Left lung (tissue), 10 donors: ENCODE data around the gene HOATZ. TPM values are rescaled to one million over a fixed set of nuclear protein-coding genes. Genes with fewer than 3 reads are reported as not detected.

Experiments used
- ATAC-seq: fragments of 200-7000 bp; cut with Tn5 transposase; one replicate; pipeline ENCODE4 v1.9.1; 2020; ENCODE audit warnings: moderate library complexity
- DNase-seq, 4 donors: peaks; one replicate each; pipeline ENCODE4 v3.0.0-alpha.2; 2013 to 2020
- H3K27ac ChIP-seq, 2 donors: fragments of 200-600 bp; sonication (generic) in 1 of 2; one replicate each; pipeline versions ENCODE4 v1.5.0 to v1.8.0; 2020 to 2021
- H3K27me3 ChIP-seq, 2 donors: fragments of 200-600 bp; sonication (generic) in 1 of 2; one replicate each; pipeline versions ENCODE4 v1.5.0 to v1.8.0; 2020 to 2021
- H3K36me3 ChIP-seq, 2 donors: fragments of 200-600 bp; sonication (generic) in 1 of 2; one replicate each; pipeline versions ENCODE4 v1.5.0 to v1.8.0; 2020 to 2021
- H3K4me1 ChIP-seq, 2 donors: fragments of 200-600 bp; one replicate each; pipeline ENCODE4 v1.8.0; 2021
- H3K4me3 ChIP-seq, 2 donors: fragments of 200-600 bp; sonication (generic) in 1 of 2; one replicate each; pipeline versions ENCODE4 v1.5.0 to v1.8.0; 2020 to 2021; ENCODE audit warnings: mild to moderate bottlenecking in 1 of 2
- H3K9me3 ChIP-seq, 2 donors: fragments of 200-600 bp; sonication (generic) in 1 of 2; one replicate each; pipeline versions ENCODE4 v1.5.0 to v1.8.0; 2020 to 2021
- CTCF ChIP-seq, 2 donors: fragments of 200-600 bp; sonication (generic) in 1 of 2; IDR thresholded peaks; one replicate each; pipeline versions ENCODE4 v1.5.0 to v1.8.0; 2021; ENCODE audit warnings: antibody characterized with exemption in 2 of 2
- intact Hi-C, 2 donors: fragments of 100-400 bp; cut with DNase I; formaldehyde crosslinking; loops; one replicate each; pipeline versions ENCODE4 v1.11.2 to v1.14.2; 2022
- polyA plus RNA-seq, 6 donors: library from polyadenylated mRNA; unstranded; fragments of 120-200 nt; gene quantifications; one replicate each; pipeline ENCODE4 v1.2.1, GENCODE V29; 2013; ENCODE audit not compliant: insufficient read length in 6 of 6
- total RNA-seq, 2 donors: library from RNA; stranded (reverse); fragmentation: NEBNext Ultra II Directional; extraction: Animal tissue kit (Norgen Biotek cat#: 25700); gene quantifications; one replicate each; pipeline ENCODE4 v1.2.1, GENCODE V29; 2021
- donor health status: DM: no; HTN: yes; CAD: no.
- donor health status: DM: no; HTN: no; CAD: no.

The HOATZ gene
- total and polyA plus RNA-seq, 8 donors = 2.0 to 13.7 (median 8.5) TPM; not detected in 1

- Histone ChIP-seq H3K4me3 (no peak overlapping the region), H3K27me3 (peaks cover 30 to 45% of the 10 kb centered on the region in 2 donors), H3K4me1 (peaks cover 7 to 16% of the 10 kb centered on the region in 2 donors), H3K9me3 (no peaks in the 10 kb centered on the region), H3K36me3 (no peaks in the 10 kb centered on the region), H3K27ac (no peak overlapping the region)
- TF ChIP-seq CTCF (IDR thresholded peaks at IDR 0.05) = no peak
- DNase-seq (no peak), ATAC-seq (no peak)
- intact Hi-C loops = no loop called here
Measured at GRCh38 chr11:111515591-111515990, 1.0 kb downstream of the HOATZ start.

- no peak overlapping the region for H3K27ac ChIP-seq
- TF ChIP-seq CTCF (IDR thresholded peaks at IDR 0.05) = no peak
- no peak for ATAC-seq
- peaks cover 0 to 4% of the 10 kb centered on the region in 2 donors for H3K4me1 ChIP-seq
- H3K27me3 ChIP-seq = peaks cover 9 to 14% of the 10 kb centered on the region in 2 donors
- H3K36me3 ChIP-seq = no peaks in the 10 kb centered on the region
- intact Hi-C loops = no loop called here
- no peaks in the 10 kb centered on the region for H3K9me3 ChIP-seq
- no peak overlapping the region for H3K4me3 ChIP-seq
- DNase-seq = no peak
Measured at GRCh38 chr11:111518668-111519067, 4.1 kb downstream of the HOATZ start.

DNA sequence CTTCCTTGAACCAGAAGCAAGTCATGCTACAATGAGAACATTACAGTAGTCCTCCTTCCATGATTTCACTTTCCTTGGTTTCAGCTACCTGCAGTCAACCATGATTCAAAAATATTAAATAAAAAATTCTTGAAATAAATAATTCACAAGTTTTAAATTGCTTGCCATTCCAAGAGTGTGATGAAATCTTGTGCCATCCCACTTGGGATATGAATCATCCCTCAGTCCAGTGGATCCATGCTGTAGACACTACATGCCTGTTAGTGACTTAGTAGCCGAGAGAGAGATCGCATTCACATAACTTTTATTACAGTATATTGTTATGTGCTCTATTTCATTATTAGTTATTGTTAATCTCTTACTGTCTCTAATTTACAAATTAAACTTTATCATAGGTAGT is 6.0 kb downstream of the HOATZ start:
- Histone ChIP-seq H3K9me3 (no peaks in the 10 kb centered on the region), H3K27me3 (no peaks in the 10 kb centered on the region), H3K4me1 (no peaks in the 10 kb centered on the region), H3K27ac (no peak overlapping the region), H3K36me3 (no peaks in the 10 kb centered on the region), H3K4me3 (no peak overlapping the region)
- TF ChIP-seq CTCF (IDR thresholded peaks at IDR 0.05) = no peak
- ATAC-seq (no peak), DNase-seq (no peak)
- intact Hi-C loops = no loop called here

- no peak for TF ChIP-seq CTCF (IDR thresholded peaks at IDR 0.05)
- Histone ChIP-seq H3K9me3 (no peaks in the 10 kb centered on the region), H3K4me1 (no peaks in the 10 kb centered on the region), H3K4me3 (no peak overlapping the region), H3K27ac (no peak overlapping the region), H3K36me3 (no peaks in the 10 kb centered on the region), H3K27me3 (no peaks in the 10 kb centered on the region)
- intact Hi-C loops = no loop called here
- no peak for DNase-seq
- no peak for ATAC-seq
Measured at GRCh38 chr11:111521135-111521534, 6.6 kb downstream of the HOATZ start.

- DNase-seq (no peak), ATAC-seq (no peak)
- intact Hi-C loops = no loop called here
- TF ChIP-seq CTCF (IDR thresholded peaks at IDR 0.05) = no peak
- no peak overlapping the region for H3K4me3 ChIP-seq
- no peaks in the 10 kb centered on the region for H3K9me3 ChIP-seq
- no peaks in the 10 kb centered on the region for H3K36me3 ChIP-seq
- no peaks in the 10 kb centered on the region for H3K4me1 ChIP-seq
- no peaks in the 10 kb centered on the region for H3K27me3 ChIP-seq
- no peak overlapping the region for H3K27ac ChIP-seq
Measured at GRCh38 chr11:111522426-111522825, 7.8 kb downstream of the HOATZ start.
